Activated CD4-positive, alpha-beta memory T cell treated with anti-CD3 and anti-CD28 coated beads for 36 hours (primary cell): ENCODE data around the gene CFAP97D1. TPM values are rescaled to one million over a fixed set of nuclear protein-coding genes. Genes with fewer than 3 reads are reported as not detected.
A peak's percentile ranks its signal among the peaks of the same experiment; 100 is the strongest.

ENCODE experiments used
- CTCF ChIA-PET: fragments of 350-600 bp; sonication (Branson Sonifier 250); formaldehyde crosslinking; loops from one replicate; lab custom pipeline; 2021; ENCODE audit warnings: antibody characterized with exemption, inconsistent platforms; lab: Charles Lee
- POLR2A ChIA-PET: fragments of 350-600 bp; sonication (Branson Sonifier 250); formaldehyde crosslinking; loops from one replicate; lab custom pipeline; 2021; ENCODE audit warnings: antibody characterized with exemption; lab: Charles Lee
- DNase-seq: peaks from one replicate; pipeline ENCODE4 v3.0.0-alpha.2; 2020
- H3K27ac Mint-ChIP-seq: one replicate; pipeline ENCODE4 v1.8.0; 2021; ENCODE audit warnings: mixed read lengths
- H3K27me3 Mint-ChIP-seq: one replicate; pipeline ENCODE4 v1.8.0; 2021; ENCODE audit warnings: mixed read lengths
- H3K36me3 Mint-ChIP-seq: one replicate; pipeline ENCODE4 v1.8.0; 2021; ENCODE audit warnings: mixed read lengths
- H3K4me1 Mint-ChIP-seq: one replicate; pipeline ENCODE4 v1.8.0; 2021; ENCODE audit warnings: low read depth, mixed read lengths
- H3K4me3 Mint-ChIP-seq: one replicate; pipeline ENCODE4 v1.8.0; 2021; ENCODE audit warnings: mild to moderate bottlenecking, mixed read lengths
- H3K9me3 Mint-ChIP-seq: one replicate; pipeline ENCODE4 v1.8.0; 2021; ENCODE audit warnings: mixed read lengths
- intact Hi-C: fragments of 100-400 bp; cut with micrococcal nuclease; formaldehyde crosslinking; loops from one replicate; pipeline ENCODE4 v1.15.1; 2023
- total RNA-seq, 2 experiments: library from RNA; stranded (reverse); gene quantifications; one replicate each; pipeline ENCODE4 v1.2.3, GENCODE V29; 2021

The CFAP97D1 gene
- total RNA-seq, 2 experiments from 2014 or later = not detected

DNA sequence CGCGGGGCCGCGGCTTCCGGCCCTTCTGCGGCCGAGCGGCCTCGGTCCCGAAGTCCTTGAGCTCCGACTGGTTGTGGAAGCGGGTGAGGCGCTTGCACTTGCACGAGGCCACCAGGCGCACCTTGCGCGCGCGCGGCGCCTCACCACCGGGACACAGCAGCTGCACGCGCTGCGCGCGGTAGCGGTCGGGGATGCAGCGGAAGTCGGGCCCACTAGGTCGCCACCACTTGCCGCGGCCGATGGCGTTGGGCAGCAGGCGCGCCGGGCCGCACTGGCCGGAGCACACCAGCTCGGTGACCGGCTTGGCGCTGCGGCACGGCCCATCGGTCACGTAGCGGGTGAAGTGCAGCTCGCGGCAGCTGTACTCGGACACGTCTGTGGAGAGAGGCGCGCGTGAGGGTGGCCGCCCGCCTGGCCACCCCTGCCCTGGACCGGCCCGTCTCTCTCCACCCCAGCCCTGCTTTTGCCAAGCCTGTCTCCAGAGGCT is 24.8 kb upstream of the CFAP97D1 start:
- Mint-ChIP-seq H3K27me3 (peaks cover 41% of the 10 kb centered on the region), H3K4me3 (no peak overlapping the region), H3K9me3 (no peaks in the 10 kb centered on the region), H3K4me1 (no peaks in the 10 kb centered on the region), H3K27ac (no peak overlapping the region), H3K36me3 (no peaks in the 10 kb centered on the region)
- intact Hi-C loops = no loop called here
- DNase-seq = peak; percentile 27
- ChIA-PET CTCF (interaction anchor here (0.9 to 13.6 kb wide), 5 partner anchors 11 to 179 kb away, joined by 3 to 582 read pairs (median 6); partner anchors contain the start of gene CD300LG), POLR2A (no interaction called here)

DNA sequence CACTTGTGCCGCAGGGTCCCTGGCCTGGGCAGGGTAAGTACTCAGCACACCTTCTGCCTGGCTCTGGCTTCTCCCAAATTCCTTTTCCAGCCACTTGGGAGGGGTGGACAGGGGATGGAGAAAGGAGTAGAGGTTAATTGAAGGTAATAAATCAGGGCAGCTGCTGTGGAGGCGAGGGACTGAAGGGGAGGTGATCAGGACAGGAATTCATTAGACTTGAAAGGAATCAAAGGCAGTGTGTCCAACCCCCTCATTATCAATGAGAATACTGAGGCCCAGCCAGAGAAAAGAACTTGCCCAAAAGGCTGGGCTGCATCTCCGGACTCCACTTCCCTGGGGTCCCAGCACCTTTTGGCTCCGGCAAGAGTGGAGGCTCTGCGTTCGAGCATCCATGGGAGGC is 24.0 kb upstream of the CFAP97D1 start:
- peaks cover 38% of the 10 kb centered on the region for H3K27me3 Mint-ChIP-seq
- POLR2A ChIA-PET = no interaction called here
- H3K27ac Mint-ChIP-seq = no peak overlapping the region
- CTCF ChIA-PET = interaction anchor here (1.2 to 13.6 kb wide), 4 partner anchors 10 to 180 kb away, joined by 6 to 582 read pairs (median 12); no protein-coding TSS in a partner anchor
- H3K4me1 Mint-ChIP-seq = no peaks in the 10 kb centered on the region
- DNase-seq = no peak
- H3K9me3 Mint-ChIP-seq = no peaks in the 10 kb centered on the region
- intact Hi-C loops = no loop called here
- H3K36me3 Mint-ChIP-seq = no peaks in the 10 kb centered on the region
- H3K4me3 Mint-ChIP-seq = no peak overlapping the region

DNA sequence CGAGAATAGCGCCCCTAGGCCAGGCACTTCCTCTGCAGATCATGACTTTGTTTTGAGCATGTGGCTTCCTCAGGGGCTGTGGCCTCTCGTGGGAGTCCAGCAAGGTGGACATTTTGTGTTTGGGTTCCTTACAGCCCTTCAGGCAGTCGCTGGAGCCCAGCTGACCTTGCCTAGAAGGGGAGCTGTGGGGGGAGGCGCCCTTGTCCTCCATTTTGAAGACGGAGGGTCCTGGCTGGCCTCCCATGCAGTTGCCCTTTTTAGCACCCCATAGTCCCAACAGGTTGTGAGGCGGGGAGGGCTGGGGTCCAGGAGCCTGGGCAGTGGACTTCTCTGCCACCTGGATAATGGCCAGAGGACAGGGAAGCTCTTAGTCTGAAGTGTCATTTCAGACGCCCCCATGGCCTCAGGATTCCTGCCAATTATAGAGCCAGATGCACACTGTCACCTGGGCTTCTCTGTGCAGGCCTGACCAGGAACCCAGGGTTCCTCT is 23.0 kb upstream of the CFAP97D1 start:
- no peak for DNase-seq
- Mint-ChIP-seq H3K27me3 (peaks cover 37% of the 10 kb centered on the region), H3K9me3 (no peaks in the 10 kb centered on the region), H3K4me1 (no peaks in the 10 kb centered on the region), H3K4me3 (no peak overlapping the region), H3K36me3 (no peaks in the 10 kb centered on the region), H3K27ac (no peak overlapping the region)
- ChIA-PET POLR2A (no interaction called here), CTCF (interaction anchor here (0.9 to 13.6 kb wide), 6 partner anchors 8 to 61 kb away, joined by 3 to 582 read pairs (median 4); no protein-coding TSS in a partner anchor)
- intact Hi-C loops = no loop called here

DNA sequence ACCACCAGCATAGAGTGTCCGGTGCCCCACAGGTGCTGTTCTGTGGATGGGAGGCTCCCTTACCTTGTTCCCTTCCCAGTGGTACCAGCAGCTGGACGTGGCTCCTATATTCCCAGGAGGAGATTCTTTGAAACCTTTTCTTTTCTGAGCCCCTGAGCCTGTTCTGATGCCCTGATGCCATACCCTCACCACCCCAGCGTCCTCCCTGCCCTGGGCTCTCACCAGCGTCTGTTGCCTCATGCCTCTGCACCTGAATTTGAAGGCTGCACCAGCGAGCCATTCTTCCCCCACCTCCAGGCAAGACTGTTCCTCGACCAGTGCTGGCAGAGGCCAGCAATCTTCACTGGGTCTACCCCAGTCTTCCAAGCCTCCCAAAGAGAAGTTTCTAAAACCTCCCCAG is 22.1 kb upstream of the CFAP97D1 start:
- ChIA-PET POLR2A (no interaction called here), CTCF (interaction anchor here (0.8 to 13.6 kb wide), 9 partner anchors 8 to 182 kb away, joined by 3 to 582 read pairs (median 3); no protein-coding TSS in a partner anchor)
- H3K4me3 Mint-ChIP-seq = no peak overlapping the region
- peaks cover 35% of the 10 kb centered on the region for H3K27me3 Mint-ChIP-seq
- no peak for DNase-seq
- intact Hi-C loops = no loop called here
- no peaks in the 10 kb centered on the region for H3K9me3 Mint-ChIP-seq
- H3K4me1 Mint-ChIP-seq = no peaks in the 10 kb centered on the region
- no peaks in the 10 kb centered on the region for H3K36me3 Mint-ChIP-seq
- H3K27ac Mint-ChIP-seq = no peak overlapping the region

DNA sequence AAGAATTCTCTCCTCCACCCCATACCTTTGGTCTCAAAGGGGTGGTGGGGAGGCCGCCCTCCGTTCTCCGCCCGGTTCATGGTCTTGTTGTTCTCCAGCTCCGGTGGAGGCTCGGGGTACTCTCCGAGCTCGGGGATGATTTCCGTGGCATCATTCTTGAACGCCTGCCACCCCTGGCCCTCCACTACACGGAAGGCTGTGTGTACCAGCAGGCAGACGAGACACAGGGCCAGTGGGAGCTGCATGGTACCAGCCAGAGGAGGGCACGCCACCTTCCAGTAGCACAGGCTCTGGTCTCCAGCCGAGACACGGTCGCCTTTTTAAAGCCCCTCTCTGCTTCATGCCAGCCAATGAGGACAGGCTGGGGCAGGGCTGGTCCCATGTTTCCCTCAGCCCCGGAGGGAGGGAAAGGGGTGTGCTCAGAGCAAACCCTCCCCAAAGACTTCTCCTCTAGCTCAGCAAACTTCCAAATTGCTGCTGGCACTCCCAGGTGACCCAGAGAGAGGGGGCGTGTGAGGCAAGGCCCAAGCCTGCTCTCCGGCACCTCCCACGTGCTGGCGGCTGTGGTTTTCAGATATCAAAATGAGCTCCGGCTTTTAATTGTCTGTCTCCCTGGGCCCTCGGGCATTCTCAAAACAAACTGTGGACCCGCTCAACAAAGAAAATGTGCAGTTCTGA is 21.6 kb upstream of the CFAP97D1 start, which contains the start of gene SOST:
Gene SOST, minus strand, starts transcription at position 295 of the 678 bp plus-strand sequence. Its CDS starts 50 bp downstream, at position 245.
- CTCF ChIA-PET = interaction anchor here (0.5 to 13.6 kb wide), 13 partner anchors 8 to 183 kb away, joined by 3 to 582 read pairs (median 5); no protein-coding TSS in a partner anchor
- no peaks in the 10 kb centered on the region for H3K36me3 Mint-ChIP-seq
- H3K27me3 Mint-ChIP-seq = peaks cover 31% of the 10 kb centered on the region
- DNase-seq = no peak
- H3K4me1 Mint-ChIP-seq = no peaks in the 10 kb centered on the region
- no peak within 1 kb of the TSS for H3K27ac Mint-ChIP-seq
- H3K4me3 Mint-ChIP-seq = no peak within 1 kb of the TSS
- POLR2A ChIA-PET = no interaction called here
- no peaks in the 10 kb centered on the region for H3K9me3 Mint-ChIP-seq
- intact Hi-C loops = no loop called here

GRCh38 chr17:43759836-43760235 is 20.4 kb upstream of the CFAP97D1 start:
- CTCF ChIA-PET = interaction anchor here (1.0 to 13.6 kb wide), 18 partner anchors 9 to 184 kb away, joined by 3 to 582 read pairs (median 6); partner anchors contain the start of gene CD300LG
- intact Hi-C loops = loop anchor here (1.0 kb wide), 2 partner anchors 66 to 183 kb away; no protein-coding TSS in a partner anchor
- Mint-ChIP-seq H3K27me3 (peaks cover 23% of the 10 kb centered on the region), H3K36me3 (no peaks in the 10 kb centered on the region), H3K9me3 (no peaks in the 10 kb centered on the region), H3K4me3 (no peak overlapping the region), H3K27ac (no peak overlapping the region), H3K4me1 (no peaks in the 10 kb centered on the region)
- no peak for DNase-seq
- POLR2A ChIA-PET = no interaction called here

DNA sequence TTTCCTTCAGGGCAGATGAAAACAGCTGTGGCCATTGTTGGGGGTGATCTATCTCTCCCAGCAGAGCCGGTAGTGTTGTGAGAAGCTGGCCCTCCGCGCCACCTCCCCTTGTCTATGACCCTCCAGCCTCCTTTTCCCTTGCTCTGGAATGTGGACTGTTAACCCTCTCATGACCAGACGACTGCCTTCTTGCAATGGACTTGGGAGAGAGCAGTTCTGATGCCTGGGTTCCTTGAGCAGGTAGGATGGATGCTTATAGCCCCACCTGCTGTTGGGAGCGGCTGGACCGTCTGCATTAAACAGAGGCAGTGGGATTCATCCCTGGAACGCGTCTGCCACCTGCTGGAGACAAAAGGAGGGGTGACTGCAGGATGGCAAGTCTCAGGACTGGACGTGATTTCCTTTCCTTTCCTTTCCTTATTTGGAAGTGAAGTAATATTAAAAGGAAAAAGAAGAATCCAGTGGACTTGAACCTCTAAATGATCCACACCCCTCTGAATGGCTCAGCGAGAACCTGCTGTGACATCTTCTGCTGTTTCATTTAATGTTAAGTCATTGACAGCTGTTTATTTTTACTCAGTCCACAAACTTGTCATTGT is 19.9 kb upstream of the CFAP97D1 start:
- H3K27me3 Mint-ChIP-seq = peaks cover 23% of the 10 kb centered on the region
- ChIA-PET CTCF (interaction anchor here (0.9 to 13.6 kb wide), 25 partner anchors 9 to 184 kb away, joined by 3 to 582 read pairs (median 6); partner anchors contain the start of gene CD300LG), POLR2A (interaction anchor here (0.7 to 1.0 kb wide), 2 partner anchors 65 to 66 kb away, joined by 3 read pairs; no protein-coding TSS in a partner anchor)
- H3K4me3 Mint-ChIP-seq = no peak overlapping the region
- intact Hi-C loops = loop anchor here (1.0 kb wide), 2 partner anchors 66 to 183 kb away; no protein-coding TSS in a partner anchor
- H3K9me3 Mint-ChIP-seq = no peaks in the 10 kb centered on the region
- H3K4me1 Mint-ChIP-seq = no peaks in the 10 kb centered on the region
- no peak overlapping the region for H3K27ac Mint-ChIP-seq
- H3K36me3 Mint-ChIP-seq = no peaks in the 10 kb centered on the region
- DNase-seq = peak; percentile 94

- peak; percentile 59 for DNase-seq
- intact Hi-C loops = no loop called here
- H3K27me3 Mint-ChIP-seq = no peaks in the 10 kb centered on the region
- H3K4me3 Mint-ChIP-seq = no peak overlapping the region
- POLR2A ChIA-PET = interaction anchor here (1.0 kb wide), 1 partner anchor 11 kb away, joined by 4 read pairs; no protein-coding TSS in a partner anchor
- H3K27ac Mint-ChIP-seq = no peak overlapping the region
- no peaks in the 10 kb centered on the region for H3K9me3 Mint-ChIP-seq
- H3K4me1 Mint-ChIP-seq = no peaks in the 10 kb centered on the region
- peaks cover 8% of the 10 kb centered on the region for H3K36me3 Mint-ChIP-seq
- CTCF ChIA-PET = interaction anchor here (0.6 to 13.6 kb wide), 39 partner anchors 10 to 283 kb away, joined by 3 to 582 read pairs (median 4); partner anchors contain the start of genes CD300LG, CFAP97D1, DHX8 and DUSP3
Observed at GRCh38 chr17:43766413-43767052, 13.7 kb upstream of the CFAP97D1 start.

DNA sequence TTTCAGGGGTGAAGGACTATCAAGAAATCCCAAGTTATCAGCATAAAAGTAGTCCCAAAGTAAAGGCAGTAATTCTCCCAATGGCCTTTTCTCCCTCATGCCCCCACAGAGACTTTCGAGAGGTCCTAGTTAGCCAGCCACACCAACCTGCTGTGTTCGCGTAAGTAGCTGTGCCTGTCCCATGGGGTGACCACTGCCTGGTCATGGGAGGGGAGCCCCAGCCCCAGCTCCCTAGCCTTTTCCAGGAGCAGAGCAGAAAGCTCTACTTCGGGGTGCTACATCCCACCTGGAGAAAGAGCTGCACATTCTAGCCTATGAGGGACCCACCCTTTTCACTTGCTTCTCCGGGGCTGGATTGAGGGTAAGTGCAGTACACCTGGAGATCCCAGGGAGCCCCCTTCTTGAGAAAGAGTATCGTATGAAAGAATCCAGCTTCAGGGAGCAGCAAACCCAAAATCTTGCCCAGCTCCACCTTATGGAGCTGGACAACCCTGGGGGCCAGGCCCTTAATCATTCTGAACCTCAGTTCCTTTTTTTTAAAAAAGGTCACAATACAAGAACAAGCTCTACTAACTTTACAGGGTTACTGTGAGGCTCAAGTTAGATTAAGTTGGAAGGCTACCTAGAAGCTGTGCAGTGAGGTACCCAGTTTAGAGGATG is 13.1 kb upstream of the CFAP97D1 start:
- Mint-ChIP-seq H3K36me3 (peaks cover 12% of the 10 kb centered on the region), H3K27me3 (no peaks in the 10 kb centered on the region), H3K4me1 (no peaks in the 10 kb centered on the region), H3K9me3 (no peaks in the 10 kb centered on the region), H3K27ac (no peak overlapping the region), H3K4me3 (no peak overlapping the region)
- intact Hi-C loops = no loop called here
- CTCF ChIA-PET = interaction anchor here (0.6 to 13.6 kb wide), 24 partner anchors 10 to 283 kb away, joined by 3 to 582 read pairs (median 4); partner anchors contain the start of genes CD300LG, CFAP97D1, DHX8 and DUSP3
- no peak for DNase-seq
- POLR2A ChIA-PET = interaction anchor here (1.0 kb wide), 1 partner anchor 10 kb away, joined by 4 read pairs; no protein-coding TSS in a partner anchor

DNA sequence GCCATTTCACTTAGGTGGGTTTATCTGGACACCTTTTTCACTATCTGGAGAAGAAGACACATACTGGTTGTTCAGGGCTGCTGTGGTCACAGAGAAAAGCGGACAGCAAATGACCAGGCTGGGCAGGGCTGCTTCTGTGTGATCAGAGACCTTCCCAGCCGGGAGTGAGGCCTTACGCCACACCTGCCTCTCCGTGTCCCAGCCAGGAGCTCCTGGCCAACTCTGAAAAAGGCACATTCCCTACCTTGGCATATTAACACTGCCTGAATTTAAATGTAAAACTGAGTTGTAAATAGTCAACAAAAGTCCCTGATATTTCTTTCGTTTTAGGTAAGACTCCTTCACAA is 12.5 kb upstream of the CFAP97D1 start:
- intact Hi-C loops = no loop called here
- Mint-ChIP-seq H3K36me3 (peaks cover 17% of the 10 kb centered on the region), H3K9me3 (no peaks in the 10 kb centered on the region), H3K4me3 (no peak overlapping the region), H3K4me1 (no peaks in the 10 kb centered on the region), H3K27me3 (no peaks in the 10 kb centered on the region), H3K27ac (no peak overlapping the region)
- no peak for DNase-seq
- ChIA-PET CTCF (interaction anchor here (0.8 to 13.6 kb wide), 13 partner anchors 9 to 190 kb away, joined by 3 to 582 read pairs (median 14); partner anchors contain the start of genes CD300LG, CFAP97D1 and DUSP3), POLR2A (no interaction called here)

- intact Hi-C loops = no loop called here
- DNase-seq = no peak
- H3K27ac Mint-ChIP-seq = no peak overlapping the region
- peaks cover 20% of the 10 kb centered on the region for H3K36me3 Mint-ChIP-seq
- no peaks in the 10 kb centered on the region for H3K27me3 Mint-ChIP-seq
- H3K4me1 Mint-ChIP-seq = no peaks in the 10 kb centered on the region
- ChIA-PET CTCF (interaction anchor here (1.2 to 13.6 kb wide), 3 partner anchors 19 to 72 kb away, joined by 3 to 582 read pairs (median 11); no protein-coding TSS in a partner anchor), POLR2A (no interaction called here)
- H3K9me3 Mint-ChIP-seq = no peaks in the 10 kb centered on the region
- no peak overlapping the region for H3K4me3 Mint-ChIP-seq
Observed at GRCh38 chr17:43768382-43768781, 11.9 kb upstream of the CFAP97D1 start.
